Measurements from ENCODE around the gene PXT1. TPM values are rescaled to one million over a fixed set of nuclear protein-coding genes. Genes with fewer than 3 reads are reported as not detected.

Gene PXT1
- total RNA-seq, 3 donors from 2014 or later = not detected

- TF ChIP-seq CTCF (IDR thresholded peaks at IDR 0.05) = no peak
- H3K4me3 ChIP-seq = no peak overlapping the region
- H3K4me1 ChIP-seq (ENCODE audit: low read depth) = no peaks in the 10 kb centered on the region
- H3K36me3 ChIP-seq (ENCODE audit: low read depth) = no peaks in the 10 kb centered on the region
- no peaks in the 10 kb centered on the region for H3K9me3 ChIP-seq
- DNase-seq = no peak
- intact Hi-C loops (cut with DNase I, micrococcal nuclease) = no loop called here
- ATAC-seq = no peak
Measured at GRCh38 chr6:36402481-36402880, 40.2 kb downstream of the PXT1 start.

GRCh38 chr6:36399970-36400369 is 42.7 kb downstream of the PXT1 start:
- no peak for DNase-seq
- no peak overlapping the region for H3K4me3 ChIP-seq
- no peak for ATAC-seq
- intact Hi-C loops (cut with DNase I, micrococcal nuclease) = no loop called here
- no peaks in the 10 kb centered on the region for H3K9me3 ChIP-seq
- no peaks in the 10 kb centered on the region for H3K4me1 ChIP-seq (ENCODE audit: low read depth)
- TF ChIP-seq CTCF (IDR thresholded peaks at IDR 0.05) = no peak
- H3K36me3 ChIP-seq (ENCODE audit: low read depth) = no peaks in the 10 kb centered on the region

GRCh38 chr6:36392621-36393020 is 50.0 kb downstream of the PXT1 start:
- no peaks in the 10 kb centered on the region for H3K36me3 ChIP-seq (ENCODE audit: low read depth)
- no peak for DNase-seq
- no peaks in the 10 kb centered on the region for H3K4me1 ChIP-seq (ENCODE audit: low read depth)
- TF ChIP-seq CTCF (IDR thresholded peaks at IDR 0.05) = no peak
- H3K4me3 ChIP-seq = no peak overlapping the region
- ATAC-seq = no peak
- intact Hi-C loops (cut with DNase I, micrococcal nuclease) = no loop called here
- no peaks in the 10 kb centered on the region for H3K9me3 ChIP-seq

GRCh38 chr6:36389353-36389752 is 53.3 kb downstream of the PXT1 start:
- Histone ChIP-seq H3K36me3 (ENCODE audit: low read depth) (no peaks in the 10 kb centered on the region), H3K9me3 (no peaks in the 10 kb centered on the region), H3K4me3 (no peak overlapping the region), H3K4me1 (ENCODE audit: low read depth) (no peaks in the 10 kb centered on the region)
- no peak for ATAC-seq
- DNase-seq = no peak
- intact Hi-C loops (cut with DNase I, micrococcal nuclease) = no loop called here
- TF ChIP-seq CTCF (IDR thresholded peaks at IDR 0.05) = no peak

- peak; percentile 71 to 81 (median 73) for DNase-seq
- H3K9me3 ChIP-seq = no peaks in the 10 kb centered on the region
- no peaks in the 10 kb centered on the region for H3K36me3 ChIP-seq (ENCODE audit: low read depth)
- no peak for TF ChIP-seq CTCF (IDR thresholded peaks at IDR 0.05)
- peak; percentile 88 for ATAC-seq
- H3K4me1 ChIP-seq (ENCODE audit: low read depth) = no peaks in the 10 kb centered on the region
- peak within 1 kb of the TSS; percentile 28 for H3K4me3 ChIP-seq
- intact Hi-C loops (cut with DNase I, micrococcal nuclease) = no loop called here
Measured at GRCh38 chr6:36387440-36388303, 55.0 kb downstream of the PXT1 start, which contains the start of gene ETV7. Gene ETV7 (minus strand): TSS chr6:36387669. CDS start chr6:36387541, 128 bp downstream.
